NCI-H2227 (cell line): ENCODE results near the gene UBE2E2.

ENCODE experiments used
- DNase-seq: peaks from one replicate; lab custom pipeline; 2025; ENCODE audit not compliant: unreplicated experiment; lab: John Stamatoyannopoulos, UW

UBE2E2 gene

GRCh38 chr3:23272820-23273219 lies 69.7 kb downstream of the UBE2E2 start:
- no peak for DNase-seq

- DNase-seq, result no peak
These were observed 71.9 kb downstream of the UBE2E2 start for GRCh38 chr3:23275061-23275460.

- DNase-seq, result no peak
These were observed 72.7 kb downstream of the UBE2E2 start for GRCh38 chr3:23275814-23276213.

GRCh38 chr3:23276913-23277658 lies 74.0 kb downstream of the UBE2E2 start:
- DNase-seq, result no peak

- DNase-seq, result no peak
These were observed 74.6 kb downstream of the UBE2E2 start for GRCh38 chr3:23277688-23278087.

- DNase-seq, result no peak
These were observed 80.5 kb downstream of the UBE2E2 start for GRCh38 chr3:23283625-23284024.

- no peak for DNase-seq
These were observed 85.2 kb downstream of the UBE2E2 start for GRCh38 chr3:23288286-23288685.

GRCh38 chr3:23288715-23289114 lies 85.6 kb downstream of the UBE2E2 start:
- no peak for DNase-seq

GRCh38 chr3:23292432-23292831 lies 89.3 kb downstream of the UBE2E2 start:
- no peak for DNase-seq

GRCh38 chr3:23294770-23295387 lies 91.8 kb downstream of the UBE2E2 start:
- no peak for DNase-seq

GRCh38 chr3:23301819-23302218 lies 98.7 kb downstream of the UBE2E2 start:
- no peak for DNase-seq

- no peak for DNase-seq
These were observed 99.1 kb downstream of the UBE2E2 start for GRCh38 chr3:23302271-23302670.

- DNase-seq, result peak; percentile 22
These were observed 100.6 kb downstream of the UBE2E2 start for GRCh38 chr3:23303601-23304217.

- no peak for DNase-seq
These were observed 101.3 kb downstream of the UBE2E2 start for GRCh38 chr3:23304424-23304823.

- DNase-seq, result no peak
These were observed 106.0 kb downstream of the UBE2E2 start for GRCh38 chr3:23308986-23309625.

GRCh38 chr3:23312866-23313265 lies 109.7 kb downstream of the UBE2E2 start:
- DNase-seq, result no peak

- DNase-seq, result no peak
These were observed 112.0 kb downstream of the UBE2E2 start for GRCh38 chr3:23314981-23315762.

- no peak for DNase-seq
These were observed 113.8 kb downstream of the UBE2E2 start for GRCh38 chr3:23316924-23317323.

- no peak for DNase-seq
These were observed 116.5 kb downstream of the UBE2E2 start for GRCh38 chr3:23319366-23320312.
